Measurements from ENCODE around the gene NTRK3. TPM values are rescaled to one million over a fixed set of nuclear protein-coding genes. Genes with fewer than 3 reads are reported as not detected.

Gene NTRK3
- total RNA-seq, 4 donors from 2014 or later, result 5.3 to 11.7 (median 6.3) TPM

GRCh38 chr15:88108477-88108876 is 148.1 kb downstream of the NTRK3 start:
- TF ChIP-seq POLR2AphosphoS5 (IDR thresholded peaks at IDR 0.05) (no peak), EP300 (IDR thresholded peaks at IDR 0.05) (no peak), CTCF (IDR thresholded peaks at IDR 0.05) (no peak), POLR2A (IDR thresholded peaks at IDR 0.05) (no peak)
- Histone ChIP-seq H3K4me3 (no peak overlapping the region), H3K4me1 (no peaks in the 10 kb centered on the region), H3K27ac (no peak overlapping the region), H3K36me3 (no peaks in the 10 kb centered on the region), H3K9me3 (no peaks in the 10 kb centered on the region), H3K27me3 (no peaks in the 10 kb centered on the region)
- no peak for DNase-seq (ENCODE audit: low spot score in 2 of 2)

GRCh38 chr15:88106074-88106473 is 150.5 kb downstream of the NTRK3 start:
- WGBS, result 81% methylated on average over 6 of the region's 6 CpGs
- Histone ChIP-seq H3K36me3 (no peaks in the 10 kb centered on the region), H3K4me1 (no peaks in the 10 kb centered on the region), H3K27ac (no peak overlapping the region), H3K9me3 (no peaks in the 10 kb centered on the region), H3K4me3 (no peak overlapping the region), H3K27me3 (no peaks in the 10 kb centered on the region)
- TF ChIP-seq POLR2A (IDR thresholded peaks at IDR 0.05) (no peak), POLR2AphosphoS5 (IDR thresholded peaks at IDR 0.05) (no peak), CTCF (IDR thresholded peaks at IDR 0.05) (no peak), EP300 (IDR thresholded peaks at IDR 0.05) (no peak)
- DNase-seq (ENCODE audit: low spot score in 2 of 2), result no peak

GRCh38 chr15:88104357-88104756 is 152.2 kb downstream of the NTRK3 start:
- WGBS, result 62% methylated on average over 3 of the region's 3 CpGs
- Histone ChIP-seq H3K9me3 (no peaks in the 10 kb centered on the region), H3K4me1 (no peaks in the 10 kb centered on the region), H3K27me3 (no peaks in the 10 kb centered on the region), H3K36me3 (no peaks in the 10 kb centered on the region), H3K4me3 (no peak overlapping the region), H3K27ac (no peak overlapping the region)
- DNase-seq (ENCODE audit: low spot score in 2 of 2), result no peak
- TF ChIP-seq POLR2AphosphoS5 (IDR thresholded peaks at IDR 0.05) (no peak), POLR2A (IDR thresholded peaks at IDR 0.05) (no peak), CTCF (IDR thresholded peaks at IDR 0.05) (no peak), EP300 (IDR thresholded peaks at IDR 0.05) (no peak)

GRCh38 chr15:88100181-88100580 is 156.4 kb downstream of the NTRK3 start:
- H3K4me3 ChIP-seq, result no peak overlapping the region
- H3K9me3 ChIP-seq, result no peaks in the 10 kb centered on the region
- H3K27me3 ChIP-seq, result no peaks in the 10 kb centered on the region
- WGBS, result 100% methylated on average over 2 of the region's 2 CpGs
- no peak overlapping the region for H3K27ac ChIP-seq
- no peak for TF ChIP-seq POLR2AphosphoS5 (IDR thresholded peaks at IDR 0.05)
- no peak for TF ChIP-seq EP300 (IDR thresholded peaks at IDR 0.05)
- TF ChIP-seq CTCF (IDR thresholded peaks at IDR 0.05), result no peak
- TF ChIP-seq POLR2A (IDR thresholded peaks at IDR 0.05), result no peak
- DNase-seq (ENCODE audit: low spot score in 2 of 2), result no peak
- H3K36me3 ChIP-seq, result no peaks in the 10 kb centered on the region
- H3K4me1 ChIP-seq, result no peaks in the 10 kb centered on the region

- H3K9me3 ChIP-seq, result no peaks in the 10 kb centered on the region
- H3K36me3 ChIP-seq, result no peaks in the 10 kb centered on the region
- no peaks in the 10 kb centered on the region for H3K27me3 ChIP-seq
- TF ChIP-seq POLR2AphosphoS5 (IDR thresholded peaks at IDR 0.05) (no peak), EP300 (IDR thresholded peaks at IDR 0.05) (no peak), POLR2A (IDR thresholded peaks at IDR 0.05) (no peak), CTCF (IDR thresholded peaks at IDR 0.05) (no peak)
- H3K4me3 ChIP-seq, result no peak overlapping the region
- 79% methylated on average over 10 of the region's 10 CpGs for WGBS
- no peak for DNase-seq (ENCODE audit: low spot score in 2 of 2)
- H3K4me1 ChIP-seq, result no peaks in the 10 kb centered on the region
- no peak overlapping the region for H3K27ac ChIP-seq
Observed at GRCh38 chr15:88098361-88098760, 158.2 kb downstream of the NTRK3 start.

Data from suprapubic skin (tissue), 4 donors.